Activated CD4-positive, alpha-beta T cell treated with anti-CD3 and anti-CD28 coated beads, Interleukin-2, amount 50 U/mL, for 48 hours (primary cell): ENCODE measurements around the gene TAF11.
"Not testable (repeated sequence)": the region's sequence is repeated elsewhere in the genome, so short reads cannot be mapped to it uniquely, and the experiment has no call there.

Experiments used
- DNase-seq, 2 experiments: peaks; one replicate each; pipeline ENCODE4 v3.0.0-alpha.2; 2020

TAF11 gene

GRCh38 chr6:34860776-34861175 lies 27.1 kb downstream of the TAF11 start:
- no peak for DNase-seq

- DNase-seq = no peak
These were observed 27.9 kb downstream of the TAF11 start for GRCh38 chr6:34859951-34860350.

- no peak for DNase-seq
These were observed 29.2 kb downstream of the TAF11 start for GRCh38 chr6:34858681-34859080.

- no peak for DNase-seq
These were observed 32.4 kb downstream of the TAF11 start for GRCh38 chr6:34855463-34855862.

GRCh38 chr6:34852406-34853085 lies 35.3 kb downstream of the TAF11 start:
- DNase-seq = no peak

GRCh38 chr6:34851361-34851760 lies 36.5 kb downstream of the TAF11 start:
- no peak for DNase-seq

GRCh38 chr6:34849066-34849465 lies 38.8 kb downstream of the TAF11 start:
- not testable (repeated sequence) for DNase-seq

GRCh38 chr6:34839666-34840352 lies 48.0 kb downstream of the TAF11 start:
- DNase-seq = no peak

GRCh38 chr6:34837528-34837927 lies 50.3 kb downstream of the TAF11 start:
- DNase-seq = no peak

- DNase-seq = no peak
These were observed 51.4 kb downstream of the TAF11 start for GRCh38 chr6:34836451-34836850.

- no peak for DNase-seq
These were observed 51.8 kb downstream of the TAF11 start for GRCh38 chr6:34836008-34836407.

- no peak for DNase-seq
These were observed 52.9 kb downstream of the TAF11 start for GRCh38 chr6:34834789-34835518.

- DNase-seq = no peak
These were observed 54.9 kb downstream of the TAF11 start for GRCh38 chr6:34832942-34833341.

- no peak for DNase-seq
These were observed 58.7 kb downstream of the TAF11 start for GRCh38 chr6:34829137-34829536.
